GM10266 (cell line): ENCODE measurements around the gene MTCH1.

Experiments used
- DNase-seq: peaks from one replicate; pipeline ENCODE4 v3.0.0; 2012; ENCODE audit errors: extremely low spot score
- CTCF ChIP-seq: IDR thresholded peaks from 2 replicates; pipeline ENCODE4 v1.5.1; 2012; ENCODE audit warnings: mild to moderate bottlenecking, low read depth; ENCODE audit not compliant: control insufficient read depth, insufficient read depth; ENCODE audit errors: missing control alignments

Gene MTCH1

GRCh38 chr6:36984581-36985416 lies 1.2 kb downstream of the MTCH1 start:
- DNase-seq, result peak; percentile 56
- no peak for TF ChIP-seq CTCF

GRCh38 chr6:36983538-36983937 lies 2.5 kb downstream of the MTCH1 start:
- TF ChIP-seq CTCF, result no peak

GRCh38 chr6:36980876-36981619 lies 4.9 kb downstream of the MTCH1 start:
- no peak for DNase-seq
- TF ChIP-seq CTCF, result no peak

More at GRCh38 chr6:36983538-36983937, 2.5 kb downstream of the MTCH1 start:
- DNase-seq, result no peak

GRCh38 chr6:36980129-36980528 lies 5.9 kb downstream of the MTCH1 start:
- DNase-seq, result no peak

GRCh38 chr6:36979347-36979742 lies 6.7 kb downstream of the MTCH1 start:
- no peak for DNase-seq
- peak; percentile 39 for TF ChIP-seq CTCF

More at GRCh38 chr6:36980129-36980528, 5.9 kb downstream of the MTCH1 start:
- no peak for TF ChIP-seq CTCF

- no peak for DNase-seq
- no peak for TF ChIP-seq CTCF
These were observed 7.3 kb downstream of the MTCH1 start for GRCh38 chr6:36978421-36979346.
